ENCODE results near the gene PPP1R3D. TPM values are rescaled to one million over a fixed set of nuclear protein-coding genes. Genes with fewer than 3 reads are reported as not detected.

Gene PPP1R3D
- polyA plus RNA-seq, 3 donors = 2.0 to 3.9 (median 3.5) TPM

DNA sequence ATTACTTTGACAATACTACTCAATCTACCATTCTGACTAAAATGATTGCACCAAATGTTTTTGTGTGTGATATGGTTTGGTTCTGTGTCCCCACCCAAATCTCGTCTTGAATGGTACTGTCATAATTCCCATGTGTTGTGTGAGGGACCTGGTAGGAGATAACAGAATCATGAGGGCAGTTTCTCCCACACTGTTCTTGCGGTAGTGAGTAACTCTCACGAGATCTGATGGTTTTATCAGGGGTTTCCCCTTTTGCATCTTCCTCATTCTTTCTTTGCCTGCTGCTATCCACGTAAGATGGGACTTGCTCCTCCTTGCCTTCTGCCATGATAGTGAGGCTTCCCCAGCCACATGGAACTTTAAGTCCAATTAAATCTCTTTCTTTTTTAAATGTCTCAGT is 27.5 kb downstream of the PPP1R3D start:
- peak overlapping the region in 1 of 7 donors; percentile 31 for H3K27ac Mint-ChIP-seq
- Histone ChIP-seq H3K9me3 (replicated peaks in 1 of 2; ENCODE audit: control insufficient read depth in 1 of 2, insufficient read depth in 1 of 2, low read length in 2 of 2) (no peaks in the 10 kb centered on the region), H3K27me3 (ENCODE audit: control insufficient read depth in 2 of 2, insufficient read depth in 2 of 2, low read length in 2 of 2) (no peaks in the 10 kb centered on the region), H3K79me2 (ENCODE audit: insufficient read depth, low read length) (no peaks in the 10 kb centered on the region), H3K9ac (ENCODE audit: insufficient read depth, low read length, poor library complexity, severe bottlenecking) (no peak overlapping the region), H3K36me3 (replicated peaks in 1 of 2; ENCODE audit: control insufficient read depth in 1 of 2, insufficient read depth in 2 of 2, low read length in 2 of 2) (no peaks in the 10 kb centered on the region), H3K4me1 (ENCODE audit: control insufficient read depth in 1 of 2, insufficient read depth in 2 of 2, low read length in 2 of 2) (no peaks in the 10 kb centered on the region), H3K4me2 (replicated peaks; ENCODE audit: extremely low read depth, low read length, poor library complexity, severe bottlenecking) (no peak overlapping the region), H2AFZ (ENCODE audit: insufficient read depth, low read depth, low read length, poor library complexity, severe bottlenecking) (no peak overlapping the region), H3K27ac (ENCODE audit: low read depth in 1 of 2, low read length in 2 of 2) (no peak overlapping the region), H4K20me1 (ENCODE audit: insufficient read depth, low read length) (no peaks in the 10 kb centered on the region), H3K4me3 (replicated peaks in 1 of 3; ENCODE audit: low read depth in 2 of 3, low read length in 3 of 3) (no peak overlapping the region)
- no peak overlapping the region for H3K4me3 Mint-ChIP-seq
- H3K4me1 Mint-ChIP-seq = peaks cover 4% of the 10 kb centered on the region
- WGBS (ENCODE audit: insufficient coverage) = 50% methylated on average over 4 of the region's 4 CpGs
- intact Hi-C loops (cut with micrococcal nuclease) = no loop called here
- peaks cover 0 to 2% (median 0%) of the 10 kb centered on the region in 3 donors for H3K27me3 Mint-ChIP-seq (ENCODE audit: low read depth in 3 of 3)
- H3K36me3 Mint-ChIP-seq = no peaks in the 10 kb centered on the region
- H3K9me3 Mint-ChIP-seq = peaks cover 3 to 9% (median 4%) of the 10 kb centered on the region in 7 donors
- TF ChIP-seq, protein P1, sequence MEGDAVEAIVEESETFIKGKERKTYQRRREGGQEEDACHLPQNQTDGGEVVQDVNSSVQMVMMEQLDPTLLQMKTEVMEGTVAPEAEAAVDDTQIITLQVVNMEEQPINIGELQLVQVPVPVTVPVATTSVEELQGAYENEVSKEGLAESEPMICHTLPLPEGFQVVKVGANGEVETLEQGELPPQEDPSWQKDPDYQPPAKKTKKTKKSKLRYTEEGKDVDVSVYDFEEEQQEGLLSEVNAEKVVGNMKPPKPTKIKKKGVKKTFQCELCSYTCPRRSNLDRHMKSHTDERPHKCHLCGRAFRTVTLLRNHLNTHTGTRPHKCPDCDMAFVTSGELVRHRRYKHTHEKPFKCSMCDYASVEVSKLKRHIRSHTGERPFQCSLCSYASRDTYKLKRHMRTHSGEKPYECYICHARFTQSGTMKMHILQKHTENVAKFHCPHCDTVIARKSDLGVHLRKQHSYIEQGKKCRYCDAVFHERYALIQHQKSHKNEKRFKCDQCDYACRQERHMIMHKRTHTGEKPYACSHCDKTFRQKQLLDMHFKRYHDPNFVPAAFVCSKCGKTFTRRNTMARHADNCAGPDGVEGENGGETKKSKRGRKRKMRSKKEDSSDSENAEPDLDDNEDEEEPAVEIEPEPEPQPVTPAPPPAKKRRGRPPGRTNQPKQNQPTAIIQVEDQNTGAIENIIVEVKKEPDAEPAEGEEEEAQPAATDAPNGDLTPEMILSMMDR (IDR thresholded peaks at IDR 0.05) = no peak
- DNase-seq = peak; percentile 36 to 68 (median 37)

DNA sequence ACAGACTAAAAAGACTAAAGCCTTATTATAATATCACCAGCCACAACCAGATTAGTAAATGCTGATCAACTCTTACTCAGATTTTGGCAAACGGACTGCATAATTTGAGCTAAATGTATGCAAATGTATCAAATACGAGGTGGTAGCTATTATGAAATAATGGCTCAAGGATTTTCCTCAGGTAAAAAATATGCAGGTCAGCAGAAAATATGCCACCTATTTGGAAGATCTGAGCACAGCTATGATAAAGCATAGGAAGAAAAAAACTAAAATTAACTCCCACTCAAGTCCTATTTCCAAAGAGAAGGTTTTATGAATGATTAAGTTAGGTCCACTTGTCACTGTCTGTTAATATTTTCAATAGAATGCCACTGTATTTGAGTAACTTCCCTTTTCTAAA is 29.1 kb downstream of the PPP1R3D start:
- WGBS (ENCODE audit: insufficient coverage) = no CpG with 5 or more reads among the region's 2 CpGs
- H3K4me1 Mint-ChIP-seq = peaks cover 4% of the 10 kb centered on the region
- TF ChIP-seq, protein P1 (IDR thresholded peaks at IDR 0.05) = no peak

More for the DNA sequence above, 29.1 kb downstream of the PPP1R3D start:
- Histone ChIP-seq H2AFZ (ENCODE audit: insufficient read depth, low read depth, low read length, poor library complexity, severe bottlenecking) (no peak overlapping the region), H4K20me1 (ENCODE audit: insufficient read depth, low read length) (no peaks in the 10 kb centered on the region), H3K4me2 (replicated peaks; ENCODE audit: extremely low read depth, low read length, poor library complexity, severe bottlenecking) (no peak overlapping the region), H3K9me3 (replicated peaks in 1 of 2; ENCODE audit: control insufficient read depth in 1 of 2, insufficient read depth in 1 of 2, low read length in 2 of 2) (no peaks in the 10 kb centered on the region), H3K27me3 (ENCODE audit: control insufficient read depth in 2 of 2, insufficient read depth in 2 of 2, low read length in 2 of 2) (no peaks in the 10 kb centered on the region), H3K36me3 (replicated peaks in 1 of 2; ENCODE audit: control insufficient read depth in 1 of 2, insufficient read depth in 2 of 2, low read length in 2 of 2) (no peaks in the 10 kb centered on the region), H3K79me2 (ENCODE audit: insufficient read depth, low read length) (no peaks in the 10 kb centered on the region), H3K4me1 (ENCODE audit: control insufficient read depth in 1 of 2, insufficient read depth in 2 of 2, low read length in 2 of 2) (no peaks in the 10 kb centered on the region), H3K27ac (ENCODE audit: low read depth in 1 of 2, low read length in 2 of 2) (no peak overlapping the region), H3K4me3 (replicated peaks in 1 of 3; ENCODE audit: low read depth in 2 of 3, low read length in 3 of 3) (no peak overlapping the region), H3K9ac (ENCODE audit: insufficient read depth, low read length, poor library complexity, severe bottlenecking) (no peak overlapping the region)
- H3K36me3 Mint-ChIP-seq = no peaks in the 10 kb centered on the region
- H3K27me3 Mint-ChIP-seq (ENCODE audit: low read depth in 3 of 3) = peaks cover 0 to 2% (median 2%) of the 10 kb centered on the region in 3 donors
- no peak for DNase-seq
- H3K4me3 Mint-ChIP-seq = no peak overlapping the region
- intact Hi-C loops (cut with micrococcal nuclease) = no loop called here
- no peak overlapping the region for H3K27ac Mint-ChIP-seq
- H3K9me3 Mint-ChIP-seq = peaks cover 3 to 9% (median 4%) of the 10 kb centered on the region in 7 donors

Data from CD14-positive monocyte (primary cell).